Measurements from ENCODE around the gene SUPV3L1.

DNA sequence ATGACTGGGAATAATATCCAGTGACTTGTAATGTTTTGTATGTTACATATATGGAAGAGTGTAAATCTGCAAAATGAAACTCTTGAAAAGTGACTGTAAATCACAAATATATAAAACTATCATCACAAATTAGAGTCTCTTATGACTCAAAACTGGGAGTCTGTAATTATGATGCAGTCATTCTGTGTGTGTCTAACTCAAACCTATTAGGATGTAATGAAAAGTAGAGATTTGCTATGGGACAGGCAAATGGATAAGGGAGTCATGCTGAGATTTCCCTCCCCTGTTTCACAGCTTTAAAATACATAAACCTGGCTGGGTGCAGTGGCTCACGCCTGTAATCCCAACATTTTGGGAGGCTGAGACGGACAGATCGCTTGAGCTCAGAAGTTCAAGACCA is 31.5 kb downstream of the SUPV3L1 start:
- TF ChIP-seq, protein P1, sequence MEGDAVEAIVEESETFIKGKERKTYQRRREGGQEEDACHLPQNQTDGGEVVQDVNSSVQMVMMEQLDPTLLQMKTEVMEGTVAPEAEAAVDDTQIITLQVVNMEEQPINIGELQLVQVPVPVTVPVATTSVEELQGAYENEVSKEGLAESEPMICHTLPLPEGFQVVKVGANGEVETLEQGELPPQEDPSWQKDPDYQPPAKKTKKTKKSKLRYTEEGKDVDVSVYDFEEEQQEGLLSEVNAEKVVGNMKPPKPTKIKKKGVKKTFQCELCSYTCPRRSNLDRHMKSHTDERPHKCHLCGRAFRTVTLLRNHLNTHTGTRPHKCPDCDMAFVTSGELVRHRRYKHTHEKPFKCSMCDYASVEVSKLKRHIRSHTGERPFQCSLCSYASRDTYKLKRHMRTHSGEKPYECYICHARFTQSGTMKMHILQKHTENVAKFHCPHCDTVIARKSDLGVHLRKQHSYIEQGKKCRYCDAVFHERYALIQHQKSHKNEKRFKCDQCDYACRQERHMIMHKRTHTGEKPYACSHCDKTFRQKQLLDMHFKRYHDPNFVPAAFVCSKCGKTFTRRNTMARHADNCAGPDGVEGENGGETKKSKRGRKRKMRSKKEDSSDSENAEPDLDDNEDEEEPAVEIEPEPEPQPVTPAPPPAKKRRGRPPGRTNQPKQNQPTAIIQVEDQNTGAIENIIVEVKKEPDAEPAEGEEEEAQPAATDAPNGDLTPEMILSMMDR (IDR thresholded peaks at IDR 0.05; ENCODE audit: low read depth, low read length, poor library complexity, severe bottlenecking): no peak
- no peak for TF ChIP-seq EZH2phosphoT487 (IDR thresholded peaks at IDR 0.05; ENCODE audit: borderline replicate concordance, low read length)
